Astrocyte (in vitro differentiated cells and primary cell): ENCODE measurements around the gene FBLN2. TPM values are rescaled to one million over a fixed set of nuclear protein-coding genes. Genes with fewer than 3 reads are reported as not detected.

ENCODE experiments used
- DNase-seq: peaks from one replicate; pipeline ENCODE4 v3.0.0-alpha.2; 2010; ENCODE audit warnings: low read depth
- FAIRE-seq: peaks from 2 replicates; lab custom pipeline; 2011; peaks lifted over from hg19 to GRCh38; lab: Jason Lieb, UNC
- H2AFZ ChIP-seq: 2 replicates; pipeline ENCODE4 v1.6.0; 2012; ENCODE audit warnings: low read depth, low read length, inconsistent platforms
- H3K27ac ChIP-seq: 2 replicates; pipeline ENCODE4 v1.5.1; 2011; ENCODE audit warnings: low read depth, low read length, inconsistent platforms
- H3K27me3 ChIP-seq: 2 replicates; pipeline ENCODE4 v1.6.0; 2011; ENCODE audit warnings: low read length, inconsistent platforms; ENCODE audit not compliant: insufficient read depth
- H3K36me3 ChIP-seq: 2 replicates; pipeline ENCODE4 v1.5.1; 2011; ENCODE audit warnings: low read length, inconsistent platforms; ENCODE audit not compliant: insufficient read depth
- H3K4me1 ChIP-seq: 2 replicates; pipeline ENCODE4 v1.5.1; 2011; ENCODE audit warnings: low read length, inconsistent platforms; ENCODE audit not compliant: insufficient read depth
- H3K4me2 ChIP-seq: 2 replicates; pipeline ENCODE4 v1.6.0; 2012; ENCODE audit warnings: low read length, inconsistent platforms
- H3K4me3 ChIP-seq: 2 replicates; pipeline ENCODE4 v1.5.1; 2011; ENCODE audit warnings: low read depth, mild to moderate bottlenecking, low read length, inconsistent platforms; ENCODE audit not compliant: insufficient read depth
- H3K79me2 ChIP-seq: 2 replicates; pipeline ENCODE4 v1.6.0; 2012; ENCODE audit warnings: mild to moderate bottlenecking, low read length, inconsistent platforms; ENCODE audit not compliant: insufficient read depth
- H3K9ac ChIP-seq: 2 replicates; pipeline ENCODE4 v1.6.0; 2012; ENCODE audit warnings: mild to moderate bottlenecking, low read length, inconsistent platforms
- H3K9me3 ChIP-seq: 2 replicates; pipeline ENCODE4 v1.5.1; 2012; ENCODE audit warnings: low read depth, mild to moderate bottlenecking, low read length, inconsistent platforms; ENCODE audit not compliant: insufficient read depth
- H4K20me1 ChIP-seq: 2 replicates; pipeline ENCODE4 v1.6.0; 2012; ENCODE audit warnings: low read length, inconsistent platforms; ENCODE audit not compliant: insufficient read depth
- H3K27ac Mint-ChIP-seq: one replicate; pipeline ENCODE4 v1.8.0; 2021; ENCODE audit warnings: mild to moderate bottlenecking, mixed read lengths; ENCODE audit not compliant: unreplicated experiment
- H3K27me3 Mint-ChIP-seq: one replicate; pipeline ENCODE4 v1.8.0; 2021; ENCODE audit warnings: low read depth, mixed read lengths; ENCODE audit not compliant: unreplicated experiment
- H3K36me3 Mint-ChIP-seq: one replicate; pipeline ENCODE4 v1.8.0; 2021; ENCODE audit warnings: low read depth, mixed read lengths; ENCODE audit not compliant: unreplicated experiment
- H3K4me1 Mint-ChIP-seq: one replicate; pipeline ENCODE4 v1.8.0; 2021; ENCODE audit warnings: low read depth, mixed read lengths; ENCODE audit not compliant: unreplicated experiment
- H3K4me3 Mint-ChIP-seq: one replicate; pipeline ENCODE4 v1.8.0; 2021; ENCODE audit warnings: mild to moderate bottlenecking, moderate library complexity, mixed read lengths; ENCODE audit not compliant: unreplicated experiment
- H3K9me3 Mint-ChIP-seq: one replicate; pipeline ENCODE4 v1.8.0; 2021; ENCODE audit warnings: mild to moderate bottlenecking, mixed read lengths; ENCODE audit not compliant: unreplicated experiment
- EZH2 ChIP-seq: IDR thresholded peaks from 2 replicates; pipeline ENCODE4 v1.6.1; 2012; ENCODE audit warnings: mild to moderate bottlenecking, low read length, inconsistent platforms; ENCODE audit not compliant: insufficient read depth
- total RNA-seq: library from RNA; stranded (reverse); gene quantifications from 2 replicates; pipeline ENCODE4 v1.2.1, GENCODE V29; 2021
- TF ChIP-seq, protein P1 (sequence below): IDR thresholded peaks from 2 replicates; pipeline ENCODE4 v1.5.1; 2011; ENCODE audit warnings: low read depth, mild to moderate bottlenecking, inconsistent platforms, low read length, moderate library complexity; ENCODE audit not compliant: insufficient read depth

The FBLN2 gene
- total RNA-seq, 1 donor from 2014 or later: 36.6 TPM

DNA sequence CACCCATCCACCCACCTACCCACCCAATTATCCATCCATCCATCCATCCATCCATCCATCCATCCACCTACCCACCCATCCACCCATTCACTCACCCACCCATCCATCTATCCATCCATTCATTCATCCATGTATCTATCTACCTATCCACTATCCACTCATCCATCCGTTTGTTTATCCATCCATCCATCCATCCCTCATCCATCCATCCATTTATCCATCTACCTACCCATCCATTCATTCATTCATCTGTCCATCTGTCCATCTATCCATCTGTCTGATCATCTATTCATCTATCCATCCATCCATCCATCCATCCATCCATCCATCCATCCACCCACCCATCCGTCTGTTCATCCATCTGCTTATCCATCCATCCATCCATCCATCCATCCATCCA lies 65.7 kb downstream of the FBLN2 start:
- Histone ChIP-seq H3K4me1 (no peaks in the 10 kb centered on the region), H3K79me2 (no peaks in the 10 kb centered on the region), H4K20me1 (no peaks in the 10 kb centered on the region), H3K4me3 (no peak overlapping the region), H3K27ac (no peak overlapping the region), H3K4me2 (no peak overlapping the region), H3K27me3 (no peaks in the 10 kb centered on the region), H3K9me3 (no peaks in the 10 kb centered on the region), H2AFZ (no peak overlapping the region), H3K9ac (no peak overlapping the region), H3K36me3 (no peaks in the 10 kb centered on the region)
- TF ChIP-seq, protein P1, sequence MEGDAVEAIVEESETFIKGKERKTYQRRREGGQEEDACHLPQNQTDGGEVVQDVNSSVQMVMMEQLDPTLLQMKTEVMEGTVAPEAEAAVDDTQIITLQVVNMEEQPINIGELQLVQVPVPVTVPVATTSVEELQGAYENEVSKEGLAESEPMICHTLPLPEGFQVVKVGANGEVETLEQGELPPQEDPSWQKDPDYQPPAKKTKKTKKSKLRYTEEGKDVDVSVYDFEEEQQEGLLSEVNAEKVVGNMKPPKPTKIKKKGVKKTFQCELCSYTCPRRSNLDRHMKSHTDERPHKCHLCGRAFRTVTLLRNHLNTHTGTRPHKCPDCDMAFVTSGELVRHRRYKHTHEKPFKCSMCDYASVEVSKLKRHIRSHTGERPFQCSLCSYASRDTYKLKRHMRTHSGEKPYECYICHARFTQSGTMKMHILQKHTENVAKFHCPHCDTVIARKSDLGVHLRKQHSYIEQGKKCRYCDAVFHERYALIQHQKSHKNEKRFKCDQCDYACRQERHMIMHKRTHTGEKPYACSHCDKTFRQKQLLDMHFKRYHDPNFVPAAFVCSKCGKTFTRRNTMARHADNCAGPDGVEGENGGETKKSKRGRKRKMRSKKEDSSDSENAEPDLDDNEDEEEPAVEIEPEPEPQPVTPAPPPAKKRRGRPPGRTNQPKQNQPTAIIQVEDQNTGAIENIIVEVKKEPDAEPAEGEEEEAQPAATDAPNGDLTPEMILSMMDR: no peak
- no peak for TF ChIP-seq EZH2
- peaks cover 36% of the 10 kb centered on the region for H3K27me3 Mint-ChIP-seq
- no peak for DNase-seq
- H3K36me3 Mint-ChIP-seq: peaks cover 14% of the 10 kb centered on the region
- H3K4me1 Mint-ChIP-seq: no peaks in the 10 kb centered on the region
- H3K27ac Mint-ChIP-seq: no peak overlapping the region
- no peak for FAIRE-seq
- H3K4me3 Mint-ChIP-seq: no peak overlapping the region
- H3K9me3 Mint-ChIP-seq: peaks cover 13% of the 10 kb centered on the region

DNA sequence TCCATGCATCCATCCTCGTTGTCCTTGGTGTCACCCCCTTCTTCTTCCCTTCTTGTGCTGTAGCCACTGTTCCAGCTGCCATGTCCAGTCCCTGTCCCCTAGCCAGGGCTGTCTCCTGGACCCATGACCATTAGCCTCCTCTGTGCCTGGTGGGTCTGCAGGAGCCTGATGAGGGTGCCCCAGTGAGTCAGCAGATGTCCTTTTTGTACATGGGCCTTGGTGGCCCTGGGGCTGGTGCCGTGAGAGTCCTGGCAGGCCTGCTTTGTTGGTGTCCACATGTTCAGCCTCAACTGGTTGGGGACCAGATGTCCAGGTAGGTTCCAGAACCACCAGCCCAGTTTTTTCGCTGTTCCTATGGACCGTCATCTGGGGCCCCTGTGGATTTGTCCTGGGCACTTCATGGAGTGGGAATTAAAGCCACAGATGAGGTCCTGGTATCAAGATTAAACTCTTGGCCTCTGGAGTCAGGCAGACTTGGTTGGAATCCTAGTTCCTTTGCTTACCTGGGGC lies 66.1 kb downstream of the FBLN2 start:
- H3K9me3 Mint-ChIP-seq: peaks cover 13% of the 10 kb centered on the region
- H3K4me1 ChIP-seq: no peaks in the 10 kb centered on the region
- H3K4me1 Mint-ChIP-seq: no peaks in the 10 kb centered on the region
- no peak overlapping the region for H3K4me2 ChIP-seq
- H3K36me3 Mint-ChIP-seq: peaks cover 15% of the 10 kb centered on the region
- no peaks in the 10 kb centered on the region for H3K79me2 ChIP-seq
- TF ChIP-seq, protein P1: no peak
- TF ChIP-seq EZH2: no peak
- no peak overlapping the region for H2AFZ ChIP-seq
- no peak for DNase-seq
- H4K20me1 ChIP-seq: no peaks in the 10 kb centered on the region
- FAIRE-seq: no peak
- no peak overlapping the region for H3K9ac ChIP-seq
- no peaks in the 10 kb centered on the region for H3K9me3 ChIP-seq
- peaks cover 36% of the 10 kb centered on the region for H3K27me3 Mint-ChIP-seq
- H3K27me3 ChIP-seq: no peaks in the 10 kb centered on the region
- H3K36me3 ChIP-seq: no peaks in the 10 kb centered on the region
- no peak overlapping the region for H3K4me3 ChIP-seq
- no peak overlapping the region for H3K27ac ChIP-seq
- H3K27ac Mint-ChIP-seq: no peak overlapping the region
- no peak overlapping the region for H3K4me3 Mint-ChIP-seq

DNA sequence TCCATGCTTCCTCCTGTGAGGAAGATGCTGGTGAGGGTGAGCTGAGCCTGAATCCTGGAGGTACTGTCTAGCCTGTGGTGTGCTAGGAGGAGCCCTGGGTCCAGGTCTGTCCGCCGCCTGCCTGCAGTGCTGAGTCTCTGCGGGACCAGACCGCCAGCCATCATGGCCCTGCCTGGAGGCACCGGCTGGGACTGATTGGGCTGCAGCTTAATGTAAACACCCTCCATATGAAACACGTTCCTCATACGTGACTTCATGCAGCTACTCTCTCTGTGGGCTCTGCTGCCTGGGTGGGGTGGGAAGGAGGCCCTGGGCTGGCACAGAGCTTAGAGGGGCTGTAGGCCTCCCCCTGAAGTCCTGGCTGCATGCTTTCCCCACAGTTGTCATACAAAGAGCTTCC lies 67.4 kb downstream of the FBLN2 start:
- Histone ChIP-seq H3K27ac (no peak overlapping the region), H4K20me1 (no peaks in the 10 kb centered on the region), H3K4me1 (no peaks in the 10 kb centered on the region), H3K79me2 (no peaks in the 10 kb centered on the region), H3K4me2 (no peak overlapping the region), H3K27me3 (no peaks in the 10 kb centered on the region), H3K9ac (no peak overlapping the region), H3K9me3 (no peaks in the 10 kb centered on the region), H3K36me3 (no peaks in the 10 kb centered on the region), H3K4me3 (no peak overlapping the region), H2AFZ (no peak overlapping the region)
- Mint-ChIP-seq H3K36me3 (peaks cover 15% of the 10 kb centered on the region), H3K9me3 (peaks cover 13% of the 10 kb centered on the region), H3K27ac (no peak overlapping the region), H3K4me3 (no peak overlapping the region), H3K27me3 (peaks cover 28% of the 10 kb centered on the region), H3K4me1 (no peaks in the 10 kb centered on the region)
- TF ChIP-seq, protein P1: no peak
- TF ChIP-seq EZH2: no peak
- DNase-seq (no peak), FAIRE-seq (no peak)
